GM11168 (cell line): ENCODE data around the gene ABHD5.

ENCODE experiments used
- in situ Hi-C: fragments of 300-500 bp; cut with MboI; formaldehyde crosslinking; loops from one replicate; pipeline ENCODE4 v1.12.0; 2022; ENCODE audit warnings: low sequenced_read_pairs; ENCODE audit not compliant: unreplicated experiment

The ABHD5 gene

DNA sequence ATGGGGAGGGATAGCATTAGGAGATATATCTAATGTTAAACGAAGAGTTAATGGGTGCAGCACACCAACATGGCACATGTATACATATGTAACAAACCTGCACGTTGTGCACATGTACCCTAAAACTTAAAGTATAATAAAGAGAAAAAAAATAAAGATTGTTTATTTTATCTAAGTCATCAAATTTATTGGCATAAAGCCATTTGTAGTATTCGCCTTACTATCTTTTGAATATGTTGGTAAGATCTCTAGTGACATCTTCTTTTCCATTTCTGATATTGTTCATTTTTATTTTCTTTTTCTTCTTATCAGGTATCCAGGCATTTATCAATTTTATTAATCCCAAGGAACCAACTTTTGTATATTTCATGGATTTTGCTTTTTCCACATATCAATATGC is 5.8 kb upstream of the ABHD5 start:
- in situ Hi-C loops = no loop called here

DNA sequence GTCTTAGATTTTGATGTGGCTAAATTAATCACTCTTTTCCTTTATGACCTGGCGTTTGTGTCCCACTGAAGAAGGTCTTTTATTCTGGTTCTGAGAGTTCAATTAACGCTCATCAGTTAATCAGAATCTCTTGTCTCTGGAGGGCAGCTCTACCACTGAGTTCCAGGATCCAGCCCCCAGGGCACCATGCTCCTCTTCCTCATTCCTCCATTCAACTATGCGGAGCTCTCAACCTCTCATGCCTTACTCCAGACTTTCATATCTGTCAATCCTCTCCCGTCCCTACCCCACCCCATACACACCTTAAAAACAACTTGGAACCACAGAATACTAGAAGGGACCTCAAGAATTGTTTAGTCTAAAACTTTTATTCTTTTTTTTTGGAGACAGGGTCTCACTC is 4.8 kb upstream of the ABHD5 start:
- in situ Hi-C loops = no loop called here

GRCh38 chr3:43686333-43686699 is 4.4 kb upstream of the ABHD5 start:
- in situ Hi-C loops = no loop called here

- in situ Hi-C loops = no loop called here
Observed at GRCh38 chr3:43686700-43687498, 3.8 kb upstream of the ABHD5 start.

- in situ Hi-C loops = no loop called here
Observed at GRCh38 chr3:43687499-43687811, 3.3 kb upstream of the ABHD5 start.

DNA sequence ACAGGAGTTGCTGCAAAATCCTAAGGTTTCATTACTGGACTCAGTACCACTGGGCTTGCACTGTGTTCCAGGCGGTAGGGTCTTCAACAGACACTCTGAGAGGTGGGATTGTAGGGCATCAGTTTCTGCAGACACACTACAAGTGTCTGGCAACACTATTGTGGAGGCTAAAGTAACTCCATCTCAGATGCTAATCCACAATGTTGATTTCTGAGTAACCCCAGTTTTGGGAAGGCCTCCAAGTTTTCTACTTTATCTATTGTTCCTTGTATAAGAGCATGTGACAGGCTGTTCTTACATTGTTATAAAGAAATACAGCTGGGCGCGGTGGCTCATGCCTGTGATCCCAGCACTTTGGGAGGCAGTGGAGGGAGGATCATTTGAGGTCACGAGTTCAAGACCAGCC is 2.5 kb upstream of the ABHD5 start:
- in situ Hi-C loops = no loop called here

GRCh38 chr3:43689166-43689565 is 1.6 kb upstream of the ABHD5 start:
- in situ Hi-C loops = no loop called here

- in situ Hi-C loops = no loop called here
Observed at GRCh38 chr3:43689766-43690399, 855 bp upstream of the ABHD5 start.

- in situ Hi-C loops = no loop called here
Observed at GRCh38 chr3:43691120-43691995, 620 bp downstream of the ABHD5 start.

- in situ Hi-C loops = no loop called here
Observed at GRCh38 chr3:43692085-43692855, 1.5 kb downstream of the ABHD5 start.

DNA sequence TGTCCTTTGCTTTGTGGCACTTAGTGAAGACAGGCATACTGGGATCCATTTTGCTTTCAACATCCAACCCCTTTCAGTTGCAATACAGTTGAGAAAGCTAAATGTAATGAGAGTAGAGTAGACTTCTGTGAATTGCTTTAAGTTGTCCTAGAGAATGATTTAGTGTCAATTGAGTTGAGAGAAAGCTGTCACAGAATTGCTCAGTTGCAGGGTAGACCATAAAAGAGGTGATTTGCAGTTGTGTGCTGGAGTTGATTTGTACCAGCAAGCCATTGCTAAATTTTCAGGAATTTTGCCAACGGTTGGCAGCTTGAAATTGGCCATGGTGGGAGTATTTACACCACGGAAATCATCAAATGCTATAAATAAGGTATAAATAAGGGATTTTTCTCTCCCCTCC is 2.2 kb downstream of the ABHD5 start:
- in situ Hi-C loops = no loop called here

GRCh38 chr3:43693594-43693993 is 2.9 kb downstream of the ABHD5 start:
- in situ Hi-C loops = no loop called here

DNA sequence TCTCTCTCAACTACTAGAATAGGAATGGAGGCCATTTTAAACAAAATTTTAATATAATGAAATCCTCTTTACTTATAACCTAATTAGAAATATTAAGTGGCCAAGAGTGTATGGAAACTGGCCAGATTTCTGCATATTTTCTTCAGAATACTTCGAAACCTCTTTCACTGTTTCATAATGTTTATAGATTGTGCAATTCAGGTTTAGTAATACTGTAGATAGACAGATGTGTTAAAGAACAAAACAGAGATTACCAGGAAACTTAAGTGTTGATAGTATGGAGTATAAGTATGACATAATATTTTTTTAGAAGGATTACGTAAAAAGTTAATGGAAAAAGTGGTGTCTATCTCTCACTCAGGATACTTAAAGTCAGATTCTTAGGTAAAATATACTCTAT is 4.7 kb downstream of the ABHD5 start:
- in situ Hi-C loops = no loop called here

DNA sequence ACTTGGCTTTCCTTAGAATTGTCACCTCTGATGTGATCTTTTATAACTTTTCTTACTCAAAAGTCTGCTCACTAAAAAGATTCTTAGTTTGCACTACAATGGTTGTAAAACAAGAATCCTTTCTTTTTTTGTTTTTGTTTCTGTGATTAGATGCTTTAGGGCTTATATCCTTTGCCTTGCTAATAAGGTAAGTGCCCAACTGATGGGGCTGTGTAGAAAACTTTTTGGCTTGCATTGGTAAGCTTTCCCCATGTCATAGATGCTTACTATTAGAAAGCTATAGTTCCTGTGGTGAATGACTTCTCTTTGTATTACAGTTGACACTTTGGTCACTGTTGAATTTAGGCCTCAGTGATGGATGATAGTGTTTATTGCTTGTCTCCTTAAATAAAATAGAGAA is 5.1 kb downstream of the ABHD5 start:
- in situ Hi-C loops = no loop called here

- in situ Hi-C loops = no loop called here
Observed at GRCh38 chr3:43696441-43696840, 5.7 kb downstream of the ABHD5 start.

GRCh38 chr3:43696881-43697280 is 6.1 kb downstream of the ABHD5 start:
- in situ Hi-C loops = no loop called here

GRCh38 chr3:43699864-43700263 is 9.1 kb downstream of the ABHD5 start:
- in situ Hi-C loops = no loop called here

DNA sequence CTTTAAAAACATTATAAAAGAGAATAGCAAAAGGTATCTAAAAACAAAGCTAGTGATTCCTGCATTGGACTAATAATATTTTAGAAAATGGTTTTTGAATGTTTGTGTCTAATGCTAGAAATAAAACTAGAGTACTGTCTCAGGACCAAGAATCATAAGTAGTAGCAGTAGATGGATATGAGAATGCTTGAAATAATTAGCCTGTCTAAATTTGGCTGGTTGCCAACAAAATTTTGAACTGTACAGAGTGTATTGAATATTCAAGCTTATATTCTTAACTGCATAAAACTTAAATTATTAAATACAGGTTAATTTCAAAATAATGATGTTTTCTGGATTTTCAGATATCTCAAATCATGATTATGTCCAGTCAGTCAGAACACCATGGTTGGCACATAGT is 14.0 kb downstream of the ABHD5 start:
- in situ Hi-C loops = no loop called here

DNA sequence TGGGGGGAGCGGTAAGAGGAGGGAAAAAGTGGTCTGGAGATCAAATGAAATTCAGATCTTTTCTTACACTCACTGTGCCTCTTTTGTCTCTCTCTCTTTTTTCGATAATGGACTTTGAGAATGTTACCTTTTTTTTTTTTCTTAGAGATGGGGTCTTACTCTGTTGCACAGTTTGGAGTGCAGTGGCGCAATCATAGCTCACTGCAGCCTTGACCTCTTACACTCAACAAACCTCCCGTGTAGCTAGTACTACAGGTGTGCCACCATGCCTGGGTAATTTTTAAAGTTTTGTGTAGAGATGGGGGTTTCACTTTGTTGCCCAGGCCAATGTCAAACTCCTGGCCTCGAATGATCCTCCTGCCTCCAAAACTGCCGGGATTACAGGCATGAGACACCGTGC is 15.6 kb downstream of the ABHD5 start:
- in situ Hi-C loops = no loop called here

- in situ Hi-C loops = no loop called here
Observed at GRCh38 chr3:43707266-43707665, 16.5 kb downstream of the ABHD5 start.

GRCh38 chr3:43707998-43708397 is 17.3 kb downstream of the ABHD5 start:
- in situ Hi-C loops = no loop called here
